ENCODE measurements around the gene CCDC192. TPM values are rescaled to one million over a fixed set of nuclear protein-coding genes. Genes with fewer than 3 reads are reported as not detected.

Gene CCDC192
- total RNA-seq, 2 donors from 2014 or later, result not detected

DNA sequence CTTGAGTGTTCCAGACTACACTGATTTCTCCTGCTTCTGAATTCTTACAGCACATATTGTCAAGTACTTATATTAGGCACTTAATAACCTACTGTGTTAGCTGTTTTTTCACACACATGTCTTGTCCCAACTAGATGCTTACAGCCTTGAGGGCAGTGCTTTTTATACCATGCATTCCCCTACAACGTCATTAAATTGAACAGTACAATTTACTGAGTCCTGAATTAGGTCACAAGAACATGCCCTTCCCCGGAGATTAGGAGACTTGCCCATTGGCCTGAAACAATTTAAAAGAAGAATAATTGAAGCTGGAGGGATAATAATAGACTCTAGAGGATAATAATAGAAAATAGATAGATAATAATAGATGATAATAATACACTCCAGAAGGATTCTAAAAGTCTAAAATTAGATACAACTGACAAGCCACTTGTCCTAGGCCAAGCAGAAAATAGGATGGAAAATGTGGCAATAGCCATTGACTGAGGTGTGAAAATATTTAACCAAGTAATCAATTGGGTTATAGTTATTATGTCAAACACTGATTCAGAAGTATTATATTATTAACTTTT, 267.7 kb downstream of the CCDC192 start:
- intact Hi-C loops (cut with DNase I), result no loop called here
- WGBS, 2 donors, result 78 to 85% methylated on average over 2 of the region's 2 CpGs
- no peaks in the 10 kb centered on the region for H3K9me3 ChIP-seq
- H3K27ac ChIP-seq, result no peak overlapping the region
- TF ChIP-seq POLR2A (IDR thresholded peaks at IDR 0.05), result no peak
- TF ChIP-seq, protein P1, sequence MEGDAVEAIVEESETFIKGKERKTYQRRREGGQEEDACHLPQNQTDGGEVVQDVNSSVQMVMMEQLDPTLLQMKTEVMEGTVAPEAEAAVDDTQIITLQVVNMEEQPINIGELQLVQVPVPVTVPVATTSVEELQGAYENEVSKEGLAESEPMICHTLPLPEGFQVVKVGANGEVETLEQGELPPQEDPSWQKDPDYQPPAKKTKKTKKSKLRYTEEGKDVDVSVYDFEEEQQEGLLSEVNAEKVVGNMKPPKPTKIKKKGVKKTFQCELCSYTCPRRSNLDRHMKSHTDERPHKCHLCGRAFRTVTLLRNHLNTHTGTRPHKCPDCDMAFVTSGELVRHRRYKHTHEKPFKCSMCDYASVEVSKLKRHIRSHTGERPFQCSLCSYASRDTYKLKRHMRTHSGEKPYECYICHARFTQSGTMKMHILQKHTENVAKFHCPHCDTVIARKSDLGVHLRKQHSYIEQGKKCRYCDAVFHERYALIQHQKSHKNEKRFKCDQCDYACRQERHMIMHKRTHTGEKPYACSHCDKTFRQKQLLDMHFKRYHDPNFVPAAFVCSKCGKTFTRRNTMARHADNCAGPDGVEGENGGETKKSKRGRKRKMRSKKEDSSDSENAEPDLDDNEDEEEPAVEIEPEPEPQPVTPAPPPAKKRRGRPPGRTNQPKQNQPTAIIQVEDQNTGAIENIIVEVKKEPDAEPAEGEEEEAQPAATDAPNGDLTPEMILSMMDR (IDR thresholded peaks at IDR 0.05), result no peak
- no peaks in the 10 kb centered on the region for H3K4me1 ChIP-seq
- H3K27me3 ChIP-seq, result no peaks in the 10 kb centered on the region
- DNase-seq, result no peak
- ATAC-seq, result no peak
- H3K4me3 ChIP-seq, result no peak overlapping the region
- H3K36me3 ChIP-seq (replicated peaks in 1 of 2; ENCODE audit: insufficient read depth in 1 of 2, low read depth in 2 of 2), result no peaks in the 10 kb centered on the region

DNA sequence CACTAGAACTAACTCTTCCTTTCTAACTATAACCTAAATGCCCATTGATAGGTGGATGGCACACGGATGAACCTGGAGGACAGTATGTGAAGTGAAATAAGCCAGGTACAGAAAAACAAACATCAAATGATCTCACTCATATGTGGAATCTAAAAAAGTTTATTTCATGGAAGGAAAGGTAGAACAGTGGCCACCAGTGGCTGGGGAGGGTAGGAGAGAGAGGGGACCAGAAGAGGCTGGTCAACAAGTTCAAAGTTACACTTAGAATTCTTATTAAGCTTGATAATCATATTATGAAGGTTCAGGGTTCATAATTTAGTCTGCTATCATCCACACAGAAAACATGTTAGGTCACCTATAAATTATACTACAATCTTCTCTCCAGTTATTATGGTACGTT, 272.8 kb downstream of the CCDC192 start:
- ATAC-seq, result no peak
- no peaks in the 10 kb centered on the region for H3K9me3 ChIP-seq
- no peaks in the 10 kb centered on the region for H3K36me3 ChIP-seq (replicated peaks in 1 of 2; ENCODE audit: insufficient read depth in 1 of 2, low read depth in 2 of 2)
- H3K27me3 ChIP-seq, result no peaks in the 10 kb centered on the region
- H3K4me3 ChIP-seq, result no peak overlapping the region
- TF ChIP-seq, protein P1 (IDR thresholded peaks at IDR 0.05), result no peak
- TF ChIP-seq POLR2A (IDR thresholded peaks at IDR 0.05), result no peak
- H3K4me1 ChIP-seq, result peaks cover 32% of the 10 kb centered on the region
- intact Hi-C loops (cut with DNase I), result no loop called here
- no peak for DNase-seq
- WGBS, 2 donors, result 93 to 96% methylated on average over 2 of the region's 2 CpGs
- H3K27ac ChIP-seq, result no peak overlapping the region

DNA sequence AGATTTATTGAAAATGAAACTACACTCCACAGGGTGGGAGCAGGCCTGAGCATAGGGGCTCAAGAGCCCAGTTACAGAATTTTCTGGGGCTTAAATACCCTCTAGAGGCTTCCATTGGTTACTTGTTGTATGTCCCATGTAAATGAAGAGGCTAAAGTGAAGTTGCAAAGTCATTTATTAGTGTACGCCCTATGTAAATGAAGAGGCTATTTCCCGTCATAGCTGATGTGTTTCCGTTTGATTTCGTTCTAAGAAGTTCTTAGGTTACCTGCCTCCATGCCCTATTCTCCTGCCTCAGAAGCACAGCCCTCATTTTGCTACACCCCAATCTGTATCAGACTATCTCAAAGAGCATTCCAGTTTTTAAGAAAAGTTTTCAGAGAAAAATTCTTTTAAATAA, 273.3 kb downstream of the CCDC192 start:
- ATAC-seq, result no peak
- DNase-seq, result no peak
- Histone ChIP-seq H3K4me1 (peaks cover 35% of the 10 kb centered on the region), H3K4me3 (no peak overlapping the region), H3K27ac (no peak overlapping the region), H3K27me3 (no peaks in the 10 kb centered on the region), H3K9me3 (no peaks in the 10 kb centered on the region), H3K36me3 (replicated peaks in 1 of 2; ENCODE audit: insufficient read depth in 1 of 2, low read depth in 2 of 2) (no peaks in the 10 kb centered on the region)
- intact Hi-C loops (cut with DNase I), result no loop called here
- no peak for TF ChIP-seq POLR2A (IDR thresholded peaks at IDR 0.05)
- TF ChIP-seq, protein P1 (IDR thresholded peaks at IDR 0.05), result no peak
- WGBS, 2 donors, result 85 to 90% methylated on average over 4 of the region's 4 CpGs

DNA sequence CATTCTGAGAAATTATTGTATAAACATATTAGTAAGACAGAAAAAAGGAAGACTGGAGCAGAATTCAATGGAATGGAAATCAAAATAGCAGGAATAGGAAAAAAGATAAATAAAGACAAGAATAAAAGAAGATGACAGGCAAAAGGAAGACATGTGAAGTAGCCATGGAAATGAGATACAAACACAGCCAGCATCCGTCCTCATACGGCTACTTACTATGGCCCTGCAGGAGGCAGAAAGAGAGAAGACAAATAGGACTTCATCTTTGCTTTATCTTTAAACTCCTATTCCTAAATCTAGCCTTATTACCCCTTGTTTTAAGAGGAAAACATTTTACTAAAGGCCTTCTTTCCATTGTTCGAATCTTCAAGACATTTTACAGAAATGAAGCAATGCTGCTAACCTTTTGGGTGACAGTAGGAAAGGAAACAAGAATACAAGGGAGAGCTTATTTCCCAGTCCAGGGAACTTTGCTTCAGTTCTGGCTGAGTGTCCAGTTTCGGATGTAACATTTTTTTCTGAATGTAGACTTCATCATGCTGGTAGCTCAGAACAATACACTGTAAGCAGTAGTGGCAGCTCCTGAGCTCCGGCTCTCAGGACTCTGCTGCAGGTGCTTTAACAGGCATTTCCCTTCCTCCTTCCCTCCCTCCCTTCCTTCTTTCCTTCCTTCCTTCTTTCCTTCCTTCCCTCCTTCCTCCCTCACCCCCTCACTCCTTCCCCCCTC, 274.0 kb downstream of the CCDC192 start:
- DNase-seq (no peak), ATAC-seq (no peak)
- Histone ChIP-seq H3K36me3 (replicated peaks in 1 of 2; ENCODE audit: insufficient read depth in 1 of 2, low read depth in 2 of 2) (no peaks in the 10 kb centered on the region), H3K4me1 (peaks cover 35% of the 10 kb centered on the region), H3K4me3 (no peak overlapping the region), H3K9me3 (no peaks in the 10 kb centered on the region), H3K27me3 (no peaks in the 10 kb centered on the region), H3K27ac (no peak overlapping the region)
- WGBS, 2 donors, result 80 to 85% methylated on average over 5 of the region's 5 CpGs
- TF ChIP-seq, protein P1 (IDR thresholded peaks at IDR 0.05), result no peak
- TF ChIP-seq POLR2A (IDR thresholded peaks at IDR 0.05), result no peak
- intact Hi-C loops (cut with DNase I), result no loop called here
